Chondrocyte (in vitro differentiated cells): Measurements from ENCODE around the gene HOTAIR. TPM values are rescaled to one million over a fixed set of nuclear protein-coding genes. Genes with fewer than 3 reads are reported as not detected.

ENCODE experiments used
- DNase-seq: peaks from one replicate; pipeline ENCODE4 v3.0.0; 2021; ENCODE audit warnings: mixed read lengths, low spot score
- H3K27ac Mint-ChIP-seq: one replicate; pipeline ENCODE4 v1.8.0; 2021; ENCODE audit warnings: mild to moderate bottlenecking, moderate library complexity, mixed read lengths; ENCODE audit not compliant: unreplicated experiment
- H3K27me3 Mint-ChIP-seq: 2 replicates; pipeline ENCODE4 v1.8.0; 2021; ENCODE audit warnings: low read depth, mixed read lengths
- H3K36me3 Mint-ChIP-seq: 2 replicates; pipeline ENCODE4 v1.8.0; 2021; ENCODE audit warnings: low read depth, mixed read lengths
- H3K4me1 Mint-ChIP-seq: 2 replicates; pipeline ENCODE4 v1.8.0; 2021; ENCODE audit warnings: low read depth, mild to moderate bottlenecking, mixed read lengths
- H3K4me3 Mint-ChIP-seq: one replicate; pipeline ENCODE4 v1.8.0; 2021; ENCODE audit warnings: mild to moderate bottlenecking, moderate library complexity, mixed read lengths; ENCODE audit not compliant: unreplicated experiment
- H3K9me3 Mint-ChIP-seq: 2 replicates; pipeline ENCODE4 v1.8.0; 2021; ENCODE audit warnings: low read depth, mixed read lengths
- CTCF ChIP-seq: fragments of 200-600 bp; sonication (generic); IDR thresholded peaks from 2 replicates; pipeline ENCODE4 v1.5.0; 2021; ENCODE audit warnings: antibody characterized with exemption, mild to moderate bottlenecking, moderate library complexity
- microRNA-seq: library from miRNA; unstranded; fragments of <30 nt; microRNA quantifications from one replicate; pipeline ENCODE4 v1.2.0, GENCODE V29; 2020; ENCODE audit warnings: borderline number of aligned reads
- total RNA-seq: library from RNA; stranded (reverse); gene quantifications from 3 replicates; pipeline ENCODE4 v1.2.1, GENCODE V29; 2021

HOTAIR gene
- total RNA-seq, 1 donor from 2014 or later: not detected

GRCh38 chr12:53928054-53928835 lies 46.5 kb downstream of the HOTAIR start:
- TF ChIP-seq CTCF: no peak
- H3K9me3 Mint-ChIP-seq: peaks cover 4% of the 10 kb centered on the region
- H3K4me1 Mint-ChIP-seq: no peaks in the 10 kb centered on the region
- no peaks in the 10 kb centered on the region for H3K36me3 Mint-ChIP-seq
- peaks cover 80% of the 10 kb centered on the region for H3K27me3 Mint-ChIP-seq
- no peak overlapping the region for H3K4me3 Mint-ChIP-seq
- DNase-seq: no peak
- H3K27ac Mint-ChIP-seq: no peak overlapping the region

GRCh38 chr12:53927220-53928029 lies 47.3 kb downstream of the HOTAIR start:
- H3K27ac Mint-ChIP-seq: no peak overlapping the region
- no peaks in the 10 kb centered on the region for H3K4me1 Mint-ChIP-seq
- no peak for TF ChIP-seq CTCF
- H3K27me3 Mint-ChIP-seq: peaks cover 79% of the 10 kb centered on the region
- H3K9me3 Mint-ChIP-seq: peaks cover 4% of the 10 kb centered on the region
- no peaks in the 10 kb centered on the region for H3K36me3 Mint-ChIP-seq
- DNase-seq: no peak
- H3K4me3 Mint-ChIP-seq: no peak overlapping the region

- H3K27ac Mint-ChIP-seq: no peak overlapping the region
- no peak overlapping the region for H3K4me3 Mint-ChIP-seq
- H3K36me3 Mint-ChIP-seq: no peaks in the 10 kb centered on the region
- H3K4me1 Mint-ChIP-seq: no peaks in the 10 kb centered on the region
- no peak for TF ChIP-seq CTCF
- peaks cover 72% of the 10 kb centered on the region for H3K27me3 Mint-ChIP-seq
- peaks cover 4% of the 10 kb centered on the region for H3K9me3 Mint-ChIP-seq
- DNase-seq: no peak
Observed at GRCh38 chr12:53924521-53925405, 50.0 kb downstream of the HOTAIR start.

- Mint-ChIP-seq H3K36me3 (no peaks in the 10 kb centered on the region), H3K9me3 (no peaks in the 10 kb centered on the region), H3K4me1 (no peaks in the 10 kb centered on the region), H3K27ac (no peak overlapping the region), H3K4me3 (no peak overlapping the region), H3K27me3 (peaks cover 51% of the 10 kb centered on the region)
- TF ChIP-seq CTCF: no peak
- no peak for DNase-seq
Observed at GRCh38 chr12:53916788-53917655, 57.7 kb downstream of the HOTAIR start.

Small RNAs within 50 kb of the gene (microRNA-seq; reads per million reads assigned to microRNA genes)
- gene MIR196A2: 2.8 reads per million

Other genes starting within 250 kb of the HOTAIR start
- gene CALCOCO1, start 247.5 kb downstream of the HOTAIR start, total RNA-seq: 80.9 to 96.6 TPM (median 86.9 TPM) in 3 replicates
- not detected in 3 replicates for gene CISTR, start 223.0 kb downstream of the HOTAIR start, total RNA-seq
- not detected in 3 replicates for gene HOXC13, start 36.1 kb downstream of the HOTAIR start, total RNA-seq
- not detected in 3 replicates for gene HOXC12, start 20.1 kb downstream of the HOTAIR start, total RNA-seq
- gene HOXC11, start 1.8 kb downstream of the HOTAIR start, total RNA-seq: not detected in 3 replicates
- not detected in 3 replicates for gene HOXC10, start 10.2 kb upstream of the HOTAIR start, total RNA-seq
- not detected in 3 replicates for gene HOXC9, start 25.2 kb upstream of the HOTAIR start, total RNA-seq
- gene HOXC8, start 34.0 kb upstream of the HOTAIR start, total RNA-seq: not detected in 3 replicates
- not detected in 3 replicates for gene HOXC6, start 53.5 kb upstream of the HOTAIR start, total RNA-seq
- not detected in 3 replicates for gene HOXC5, start 58.1 kb upstream of the HOTAIR start, total RNA-seq
- not detected in 3 replicates for gene HOXC4, start 78.9 kb upstream of the HOTAIR start, total RNA-seq
- 21.1 to 28.7 TPM (median 23.6 TPM) in 3 replicates for gene SMUG1, start 214.0 kb upstream of the HOTAIR start, total RNA-seq